Ovary (tissue), 9 donors: ENCODE data around the gene NME2. TPM values are rescaled to one million over a fixed set of nuclear protein-coding genes. Genes with fewer than 3 reads are reported as not detected.

Experiments used
- DNase-seq, 5 donors: peaks; one replicate each; pipeline ENCODE4 v3.0.0-alpha.2; 2019 to 2020
- H3K27ac ChIP-seq, 2 donors: fragments of 200-600 bp; one replicate each; pipeline versions ENCODE4 v1.5.1 to v1.8.0; 2019 to 2022
- H3K27me3 ChIP-seq: fragments of 200-600 bp; one replicate; pipeline ENCODE4 v1.8.0; 2022
- H3K36me3 ChIP-seq: fragments of 200-600 bp; sonication (generic); one replicate; pipeline ENCODE4 v1.5.1; 2019
- H3K4me1 ChIP-seq: one replicate; pipeline ENCODE4 v1.8.1; 2013; ENCODE audit warnings: mild to moderate bottlenecking, moderate library complexity; ENCODE audit not compliant: insufficient read depth
- H3K4me3 ChIP-seq: fragments of 200-600 bp; sonication (generic); one replicate; pipeline ENCODE4 v1.5.1; 2017
- H3K9me3 ChIP-seq, 2 donors: fragments of 200-600 bp in 1 of 2; sonication (generic) in 1 of 2; one replicate each; pipeline versions ENCODE4 v1.5.1 to v1.8.1; 2013 to 2019; ENCODE audit warnings: mild to moderate bottlenecking in 1 of 2, moderate library complexity in 1 of 2
- EP300 ChIP-seq: sonication (generic); formaldehyde crosslinking; IDR thresholded peaks from one replicate; pipeline ENCODE4 v1.6.1; 2017; ENCODE audit warnings: antibody characterized with exemption
- POLR2A ChIP-seq: fragments of 450-650 bp; IDR thresholded peaks from one replicate; pipeline ENCODE4 v1.6.1; 2017; ENCODE audit warnings: antibody characterized with exemption, mild to moderate bottlenecking, moderate library complexity
- WGBS, 3 donors: extraction: QIAGEN DNeasy Blood & Tissue Kit in 1 of 3; methylation state at CpG; one replicate each; pipeline versions ENCODE4 v1.1.5 to v1.1.7; 2013 to 2017; 5-methylcytosine and 5-hydroxymethylcytosine counted together
- intact Hi-C, 4 donors: fragments of 100-400 bp; cut with DNase I; formaldehyde crosslinking; loops; one replicate each; pipeline versions ENCODE4 v1.11.0 to v1.15.1; 2022 to 2023
- polyA plus RNA-seq, 2 donors: library from polyadenylated mRNA; stranded (reverse); fragments of 200-250 nt in 1 of 2; fragments of 350-450 nt in 1 of 2; fragmentation: Illumina TruSeq in 1 of 2; extraction: RNeasy Lipid Tissue Mini Kit (QIAGEN cat#74804) in 1 of 2; gene quantifications; one replicate each; pipeline ENCODE4 v1.2.3, GENCODE V29; 2013 to 2014
- total RNA-seq, 7 donors: library from RNA; depleted of rRNA in 2 of 7; stranded (reverse); fragments of >200 nt in 2 of 7; fragmentation: NEBNext Ultra II Directional in 3 of 7; extraction: Animal tissue kit (Norgen Biotek cat#: 25700) in 3 of 7; gene quantifications; one replicate each; pipeline versions ENCODE4 v1.1.0 to v1.2.4, GENCODE V29; 2016 to 2023
- TF ChIP-seq, protein P1 (sequence below), 3 donors: fragments of 450-650 bp in 2 of 3; fragments of 200-600 bp in 1 of 3; IDR thresholded peaks; one replicate each; pipeline versions ENCODE4 v1.5.1 to v1.8.0; 2016 to 2022; ENCODE audit warnings: antibody characterized with exemption in 3 of 3, mild to moderate bottlenecking in 1 of 3
- donor health status: DM: no; HTN: no; CAD: no; lungs with moderate emphysema.
- donor health status: DM: no; HTN: no; CAD: no.
- donor health status: Bipolar disorder and iron deficiency.
- donor health status: DM: yes; HTN: yes; CAD: no.
- donor health status: DM: no; HTN: no; CAD: no.
- donor health status: DM: yes; HTN: yes; CAD: no.

NME2 gene
- total and polyA plus RNA-seq, 9 donors, result 376 to 717 (median 502) TPM

DNA sequence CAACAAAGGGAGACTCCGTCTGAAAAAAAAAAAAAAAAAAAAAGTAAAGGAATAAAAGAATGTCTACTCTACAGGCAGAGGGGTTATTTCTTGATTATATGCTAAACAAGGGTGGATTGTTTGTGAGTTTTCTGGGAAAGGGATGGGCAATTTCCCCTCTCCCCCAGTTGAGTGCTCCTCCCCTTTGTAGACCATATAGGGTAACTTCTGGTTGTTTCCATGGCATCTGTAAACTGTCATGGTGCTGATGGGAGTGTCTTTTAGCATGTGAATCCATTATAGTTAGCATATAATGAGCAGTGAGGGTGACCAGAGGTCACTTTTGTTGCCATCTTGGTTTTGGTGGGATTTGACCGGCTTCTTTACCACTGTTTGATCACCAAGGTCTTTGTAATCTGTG, 17.0 kb upstream of the NME2 start:
- no peak overlapping the region for H3K4me3 ChIP-seq
- H3K9me3 ChIP-seq, result no peaks in the 10 kb centered on the region
- no peak overlapping the region for H3K27ac ChIP-seq
- WGBS, 3 donors, result 78 to 84% (median 82%) methylated on average over 2 of the region's 2 CpGs
- H3K36me3 ChIP-seq, result no peaks in the 10 kb centered on the region
- TF ChIP-seq, protein P1, sequence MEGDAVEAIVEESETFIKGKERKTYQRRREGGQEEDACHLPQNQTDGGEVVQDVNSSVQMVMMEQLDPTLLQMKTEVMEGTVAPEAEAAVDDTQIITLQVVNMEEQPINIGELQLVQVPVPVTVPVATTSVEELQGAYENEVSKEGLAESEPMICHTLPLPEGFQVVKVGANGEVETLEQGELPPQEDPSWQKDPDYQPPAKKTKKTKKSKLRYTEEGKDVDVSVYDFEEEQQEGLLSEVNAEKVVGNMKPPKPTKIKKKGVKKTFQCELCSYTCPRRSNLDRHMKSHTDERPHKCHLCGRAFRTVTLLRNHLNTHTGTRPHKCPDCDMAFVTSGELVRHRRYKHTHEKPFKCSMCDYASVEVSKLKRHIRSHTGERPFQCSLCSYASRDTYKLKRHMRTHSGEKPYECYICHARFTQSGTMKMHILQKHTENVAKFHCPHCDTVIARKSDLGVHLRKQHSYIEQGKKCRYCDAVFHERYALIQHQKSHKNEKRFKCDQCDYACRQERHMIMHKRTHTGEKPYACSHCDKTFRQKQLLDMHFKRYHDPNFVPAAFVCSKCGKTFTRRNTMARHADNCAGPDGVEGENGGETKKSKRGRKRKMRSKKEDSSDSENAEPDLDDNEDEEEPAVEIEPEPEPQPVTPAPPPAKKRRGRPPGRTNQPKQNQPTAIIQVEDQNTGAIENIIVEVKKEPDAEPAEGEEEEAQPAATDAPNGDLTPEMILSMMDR (IDR thresholded peaks at IDR 0.05), result no peak
- no peak for TF ChIP-seq POLR2A
- TF ChIP-seq EP300, result no peak
- no peaks in the 10 kb centered on the region for H3K27me3 ChIP-seq
- intact Hi-C loops, result loop anchor here in 2 of 4 donors (5.0 to 10.0 kb wide), 2 partner anchors 142 to 144 kb away; no protein-coding TSS in a partner anchor
- DNase-seq, result no peak
- H3K4me1 ChIP-seq, result no peaks in the 10 kb centered on the region

- Histone ChIP-seq H3K4me3 (no peak overlapping the region), H3K4me1 (peaks cover 5% of the 10 kb centered on the region), H3K36me3 (no peaks in the 10 kb centered on the region), H3K27ac (no peak overlapping the region), H3K9me3 (no peaks in the 10 kb centered on the region), H3K27me3 (no peaks in the 10 kb centered on the region)
- TF ChIP-seq EP300, result no peak
- TF ChIP-seq POLR2A, result no peak
- TF ChIP-seq, protein P1 (IDR thresholded peaks at IDR 0.05), result no peak
- no peak for DNase-seq
- intact Hi-C loops, result loop anchor here in 2 of 4 donors (5.0 to 10.0 kb wide), 3 partner anchors 34 to 154 kb away; no protein-coding TSS in a partner anchor
- WGBS, 3 donors, result 85 to 88% (median 87%) methylated on average over 5 of the region's 5 CpGs
Measured at GRCh38 chr17:51150932-51151331, 15.3 kb upstream of the NME2 start.

GRCh38 chr17:51152766-51153209, 13.4 kb upstream of the NME2 start:
- peak in 1 of 5 donors; percentile 14 for DNase-seq
- no peaks in the 10 kb centered on the region for H3K27me3 ChIP-seq
- no peaks in the 10 kb centered on the region for H3K9me3 ChIP-seq
- no peaks in the 10 kb centered on the region for H3K36me3 ChIP-seq
- WGBS, 3 donors, result 11 to 16% (median 11%) methylated on average over 8 of the region's 8 CpGs
- peaks cover 5% of the 10 kb centered on the region for H3K4me1 ChIP-seq
- TF ChIP-seq EP300, result no peak
- intact Hi-C loops, result loop anchor here in 2 of 4 donors (5.0 to 10.0 kb wide), 3 partner anchors 35 to 155 kb away; no protein-coding TSS in a partner anchor
- H3K27ac ChIP-seq, result peak overlapping the region; percentile 58 to 70
- peak overlapping the region; percentile 34 for H3K4me3 ChIP-seq

GRCh38 chr17:51153210-51154072, 12.8 kb upstream of the NME2 start, which contains the start of gene NME1:
NME1 (plus strand) TSS chr17:51153559; CDS start chr17:51155655, 2,096 bp downstream.
- Histone ChIP-seq H3K27me3 (no peaks in the 10 kb centered on the region), H3K4me3 (peak within 1 kb of the TSS; percentile 36), H3K4me1 (peaks cover 5% of the 10 kb centered on the region), H3K36me3 (no peaks in the 10 kb centered on the region), H3K9me3 (no peaks in the 10 kb centered on the region), H3K27ac (peak within 1 kb of the TSS; percentile 58 to 70)
- peak; percentile 39 for TF ChIP-seq POLR2A
- TF ChIP-seq, protein P1 (IDR thresholded peaks at IDR 0.05), result peak; percentile 35 to 92 (median 78)
- no peak for TF ChIP-seq EP300
- WGBS, 3 donors, result 0% methylated on average over 60 of the region's 60 CpGs
- intact Hi-C loops, result loop anchor here in 2 of 4 donors (5.0 to 10.0 kb wide), 3 partner anchors 36 to 156 kb away; no protein-coding TSS in a partner anchor
- DNase-seq, result peak; percentile 92 to 99 (median 96)
